A673 (cell line): Measurements from ENCODE around the gene WNK2.

Experiments
- EZH2 ChIP-seq: fragments of 200-600 bp; sonication (generic); IDR thresholded peaks from 2 replicates; pipeline ENCODE4 v1.6.1; 2017; ENCODE audit warnings: borderline replicate concordance, low read depth, mild to moderate bottlenecking, mixed read lengths, antibody characterized with exemption, low read length; ENCODE audit not compliant: poor library complexity, severe bottlenecking
- TF ChIP-seq, protein P1 (sequence below): fragments of 300-800, 200-600 bp; sonication (generic); conservative IDR thresholded peaks from 2 replicates; pipeline ENCODE4 v1.5.1; 2017; ENCODE audit warnings: low read depth, mild to moderate bottlenecking, antibody characterized with exemption, low read length, moderate library complexity, mixed read lengths

DNA sequence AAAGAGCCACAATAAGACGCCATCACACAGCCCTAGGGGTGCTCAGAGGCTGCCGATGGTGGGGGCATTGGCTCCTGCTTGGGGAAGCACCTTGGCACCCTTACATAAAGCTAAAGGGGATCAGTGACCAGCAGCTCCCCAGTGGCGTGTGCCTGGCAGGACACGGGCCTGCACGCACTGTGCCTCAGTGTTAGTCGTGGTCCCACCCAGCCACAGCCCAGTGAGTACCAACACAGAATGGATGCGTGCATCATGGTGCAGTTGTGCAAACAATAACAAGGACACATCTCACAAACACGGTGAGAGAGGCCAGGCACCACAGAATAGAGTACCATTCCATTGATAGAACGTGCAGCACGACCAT is 103.2 kb downstream of the WNK2 start:
- TF ChIP-seq, protein P1, sequence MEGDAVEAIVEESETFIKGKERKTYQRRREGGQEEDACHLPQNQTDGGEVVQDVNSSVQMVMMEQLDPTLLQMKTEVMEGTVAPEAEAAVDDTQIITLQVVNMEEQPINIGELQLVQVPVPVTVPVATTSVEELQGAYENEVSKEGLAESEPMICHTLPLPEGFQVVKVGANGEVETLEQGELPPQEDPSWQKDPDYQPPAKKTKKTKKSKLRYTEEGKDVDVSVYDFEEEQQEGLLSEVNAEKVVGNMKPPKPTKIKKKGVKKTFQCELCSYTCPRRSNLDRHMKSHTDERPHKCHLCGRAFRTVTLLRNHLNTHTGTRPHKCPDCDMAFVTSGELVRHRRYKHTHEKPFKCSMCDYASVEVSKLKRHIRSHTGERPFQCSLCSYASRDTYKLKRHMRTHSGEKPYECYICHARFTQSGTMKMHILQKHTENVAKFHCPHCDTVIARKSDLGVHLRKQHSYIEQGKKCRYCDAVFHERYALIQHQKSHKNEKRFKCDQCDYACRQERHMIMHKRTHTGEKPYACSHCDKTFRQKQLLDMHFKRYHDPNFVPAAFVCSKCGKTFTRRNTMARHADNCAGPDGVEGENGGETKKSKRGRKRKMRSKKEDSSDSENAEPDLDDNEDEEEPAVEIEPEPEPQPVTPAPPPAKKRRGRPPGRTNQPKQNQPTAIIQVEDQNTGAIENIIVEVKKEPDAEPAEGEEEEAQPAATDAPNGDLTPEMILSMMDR = no peak
- TF ChIP-seq EZH2 = no peak
